ENCODE results near the gene PLEKHG5.

DNA sequence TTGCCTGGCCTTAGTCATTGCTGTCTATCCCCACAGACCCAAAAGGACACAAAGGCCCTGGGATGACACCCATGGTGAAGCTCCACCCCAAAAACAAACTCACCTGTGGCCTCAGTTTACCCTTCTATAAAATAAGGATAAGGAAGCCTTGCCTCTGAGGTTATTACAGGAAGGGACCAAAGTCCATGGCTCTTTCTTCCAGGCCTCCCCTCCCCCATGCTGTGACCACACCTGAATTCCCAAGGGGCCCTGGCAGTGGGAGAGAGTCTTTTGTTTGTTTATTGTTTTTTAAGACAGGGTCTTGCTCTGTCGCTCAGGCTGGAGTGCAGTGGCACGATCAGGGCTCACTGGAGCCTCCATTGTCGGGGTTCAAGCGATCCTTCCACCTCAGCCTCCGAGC is 15.0 kb downstream of the PLEKHG5 start:
- TF ChIP-seq, protein P1, sequence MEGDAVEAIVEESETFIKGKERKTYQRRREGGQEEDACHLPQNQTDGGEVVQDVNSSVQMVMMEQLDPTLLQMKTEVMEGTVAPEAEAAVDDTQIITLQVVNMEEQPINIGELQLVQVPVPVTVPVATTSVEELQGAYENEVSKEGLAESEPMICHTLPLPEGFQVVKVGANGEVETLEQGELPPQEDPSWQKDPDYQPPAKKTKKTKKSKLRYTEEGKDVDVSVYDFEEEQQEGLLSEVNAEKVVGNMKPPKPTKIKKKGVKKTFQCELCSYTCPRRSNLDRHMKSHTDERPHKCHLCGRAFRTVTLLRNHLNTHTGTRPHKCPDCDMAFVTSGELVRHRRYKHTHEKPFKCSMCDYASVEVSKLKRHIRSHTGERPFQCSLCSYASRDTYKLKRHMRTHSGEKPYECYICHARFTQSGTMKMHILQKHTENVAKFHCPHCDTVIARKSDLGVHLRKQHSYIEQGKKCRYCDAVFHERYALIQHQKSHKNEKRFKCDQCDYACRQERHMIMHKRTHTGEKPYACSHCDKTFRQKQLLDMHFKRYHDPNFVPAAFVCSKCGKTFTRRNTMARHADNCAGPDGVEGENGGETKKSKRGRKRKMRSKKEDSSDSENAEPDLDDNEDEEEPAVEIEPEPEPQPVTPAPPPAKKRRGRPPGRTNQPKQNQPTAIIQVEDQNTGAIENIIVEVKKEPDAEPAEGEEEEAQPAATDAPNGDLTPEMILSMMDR (IDR thresholded peaks at IDR 0.05) = no peak
- TF ChIP-seq POLR2A (IDR thresholded peaks at IDR 0.05) (no peak), POLR2AphosphoS5 (IDR thresholded peaks at IDR 0.05; ENCODE audit: insufficient read depth in 1 of 2, low read depth in 1 of 2) (no peak)

Measured in vagina (tissue), 2 donors.